Fibroblast of skin of back (primary cell): ENCODE results near the gene DOK5.

ENCODE experiments used
- DNase-seq: peaks from one replicate; pipeline ENCODE4 v3.0.0-alpha.2; 2013

Gene DOK5

GRCh38 chr20:54619682-54620081, 144.3 kb downstream of the DOK5 start:
- no peak for DNase-seq

- no peak for DNase-seq
Measured at GRCh38 chr20:54620611-54621010, 145.2 kb downstream of the DOK5 start.

GRCh38 chr20:54622333-54623295, 147.2 kb downstream of the DOK5 start:
- DNase-seq = peak; percentile 88

DNA sequence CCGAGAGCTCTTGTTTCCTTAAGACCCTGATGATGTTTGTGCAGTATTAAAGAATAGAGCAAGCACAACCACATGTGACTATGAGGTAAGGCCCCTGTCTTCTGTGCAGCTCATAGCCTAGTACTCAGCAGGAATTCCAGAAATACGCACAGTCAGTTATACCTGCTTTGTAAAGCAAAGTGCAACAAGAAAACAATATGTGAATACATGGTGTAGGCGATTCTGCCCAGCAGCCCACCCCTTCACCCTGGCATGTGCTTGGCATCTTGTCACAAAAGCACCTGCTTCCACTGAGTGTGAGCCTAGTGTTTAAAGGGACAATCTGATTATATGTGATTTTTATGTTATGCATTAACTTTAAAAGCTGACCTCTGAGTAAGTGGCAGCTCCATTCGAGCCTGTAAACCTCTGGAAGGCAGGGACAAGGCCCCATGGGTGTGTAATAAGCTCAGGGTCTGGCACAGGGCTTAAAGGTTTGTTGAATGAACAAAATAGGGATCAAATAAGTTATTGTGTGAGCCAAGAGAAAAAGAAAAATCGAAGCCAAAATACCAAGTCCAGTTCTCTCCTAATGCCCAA, 148.7 kb downstream of the DOK5 start:
- DNase-seq = no peak

DNA sequence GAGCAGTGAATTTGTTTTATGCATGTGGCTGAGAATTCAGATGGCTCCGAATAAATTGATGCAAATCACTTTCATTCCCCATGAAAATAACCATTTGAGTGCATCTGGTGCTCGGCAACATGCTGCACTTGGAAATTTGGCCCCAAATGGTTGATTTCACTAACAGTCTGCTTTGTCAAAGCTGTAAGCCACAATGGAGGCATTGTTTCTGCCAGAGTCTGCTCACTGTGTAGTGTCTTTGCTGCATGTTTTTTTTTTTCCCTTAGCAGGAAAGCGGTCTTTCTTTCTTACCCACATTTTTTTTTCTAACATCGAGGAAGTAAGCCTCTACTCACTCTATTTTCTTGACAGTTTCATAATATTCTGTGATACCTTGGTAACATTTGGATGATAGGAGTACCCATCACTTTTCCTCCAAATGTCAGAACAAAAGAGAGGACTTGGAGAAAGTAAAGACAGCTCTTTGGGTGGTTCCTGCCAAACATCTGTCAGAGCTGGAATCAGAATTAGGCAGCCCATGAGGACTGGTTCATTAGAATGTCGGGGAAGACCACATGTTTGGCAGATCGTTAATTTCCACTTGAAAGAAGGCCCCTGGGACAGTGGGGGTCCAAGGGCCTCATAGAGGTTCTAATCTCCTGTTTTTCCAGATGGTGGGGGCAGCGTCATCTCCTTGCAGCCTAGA, 149.5 kb downstream of the DOK5 start:
- no peak for DNase-seq

DNA sequence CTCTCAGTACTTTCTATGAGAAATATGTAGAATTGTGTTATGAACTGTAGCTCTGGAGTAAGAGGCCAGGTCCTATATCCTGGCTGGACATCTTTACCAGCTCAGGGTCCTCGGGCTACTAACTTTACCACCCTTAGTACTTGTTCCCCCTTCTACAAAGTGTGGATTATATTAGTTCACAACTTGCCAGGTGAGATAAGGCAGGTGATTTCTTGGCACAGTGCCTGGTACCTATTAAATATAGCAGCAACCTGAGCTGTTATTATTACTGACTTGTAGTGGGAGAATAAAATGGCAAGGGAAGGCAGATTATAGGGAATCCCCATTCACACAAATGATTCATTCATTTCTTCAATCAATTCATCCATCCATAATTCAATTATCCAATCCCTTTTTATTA, 150.1 kb downstream of the DOK5 start:
- no peak for DNase-seq

GRCh38 chr20:54626126-54626525, 150.7 kb downstream of the DOK5 start:
- DNase-seq = no peak

DNA sequence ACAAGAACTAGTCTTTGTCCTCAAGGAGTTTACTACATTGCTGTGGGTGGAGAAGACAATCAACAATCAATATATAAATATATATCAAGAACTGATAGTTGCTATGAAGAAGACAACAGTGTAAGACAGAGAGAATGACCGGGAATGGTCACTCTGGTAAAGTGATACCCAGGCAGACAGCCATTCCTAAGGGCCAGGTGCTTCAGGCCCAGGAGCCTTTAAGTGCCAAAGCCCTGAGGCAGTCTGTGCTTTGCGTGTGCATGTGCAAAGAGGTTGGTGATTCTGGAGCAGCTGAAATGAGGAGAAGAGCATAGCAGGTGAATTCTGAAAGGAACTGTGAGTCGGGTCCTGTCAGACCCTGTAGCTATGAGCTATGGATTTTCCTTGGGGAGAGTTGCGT, 154.2 kb downstream of the DOK5 start:
- no peak for DNase-seq

GRCh38 chr20:54630582-54630981, 155.2 kb downstream of the DOK5 start:
- DNase-seq = no peak

DNA sequence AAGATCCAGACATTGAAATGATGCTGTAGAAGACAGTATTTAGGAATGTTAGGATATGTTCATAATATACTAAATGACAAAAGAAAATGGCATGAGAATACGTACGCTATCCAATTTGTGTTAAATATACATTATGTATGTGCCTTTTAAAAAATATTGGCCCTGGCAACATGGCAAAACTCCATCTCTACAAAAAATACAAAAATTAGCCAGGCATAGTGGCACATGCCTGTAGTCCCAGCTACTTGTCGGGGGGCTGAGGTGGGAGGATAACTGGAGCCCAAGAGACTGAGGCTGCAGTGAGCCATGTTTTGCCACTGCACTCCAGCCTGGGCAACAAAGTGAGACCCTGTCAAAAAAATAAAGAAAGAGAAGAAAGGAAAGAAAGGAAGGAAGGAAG, 155.7 kb downstream of the DOK5 start:
- DNase-seq = no peak

- DNase-seq = no peak
Measured at GRCh38 chr20:54633374-54634355, 158.3 kb downstream of the DOK5 start.

DNA sequence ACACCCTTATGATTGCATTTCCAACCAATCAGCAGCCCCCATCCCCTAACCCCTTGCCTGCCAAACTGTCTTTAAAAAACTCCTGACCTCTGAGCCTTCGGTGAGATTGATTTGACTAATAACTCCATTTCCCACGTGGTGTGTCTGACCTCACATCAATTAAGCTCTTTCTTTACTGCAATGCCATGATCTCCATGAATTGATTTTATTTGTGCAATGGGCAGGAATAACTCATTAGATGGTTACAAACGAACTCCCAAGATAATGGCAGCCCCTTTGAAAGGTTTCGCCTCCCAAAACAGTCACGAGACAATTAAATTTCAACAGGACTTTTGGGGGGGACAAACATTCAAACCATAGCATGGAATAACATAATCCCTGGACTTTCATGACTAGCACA, 161.2 kb downstream of the DOK5 start:
- DNase-seq = no peak

DNA sequence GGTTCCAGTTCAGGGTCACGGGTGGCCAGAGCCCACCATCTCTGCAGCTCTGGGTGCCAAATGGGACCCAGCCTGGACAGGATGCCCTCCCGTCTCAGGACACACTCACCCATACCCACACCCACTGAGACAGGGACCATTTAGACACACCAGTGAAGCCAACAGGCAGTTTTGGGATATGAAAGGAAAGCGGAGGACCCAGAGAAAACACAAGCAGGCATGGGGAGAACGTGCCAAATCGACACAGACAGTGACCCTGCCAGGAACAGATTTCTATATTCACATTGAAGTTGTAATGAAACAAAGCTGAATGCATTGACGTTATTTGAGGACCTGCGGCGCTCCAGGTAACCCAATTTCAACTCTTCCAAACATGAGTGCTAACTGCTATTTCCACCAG, 164.5 kb downstream of the DOK5 start:
- no peak for DNase-seq

DNA sequence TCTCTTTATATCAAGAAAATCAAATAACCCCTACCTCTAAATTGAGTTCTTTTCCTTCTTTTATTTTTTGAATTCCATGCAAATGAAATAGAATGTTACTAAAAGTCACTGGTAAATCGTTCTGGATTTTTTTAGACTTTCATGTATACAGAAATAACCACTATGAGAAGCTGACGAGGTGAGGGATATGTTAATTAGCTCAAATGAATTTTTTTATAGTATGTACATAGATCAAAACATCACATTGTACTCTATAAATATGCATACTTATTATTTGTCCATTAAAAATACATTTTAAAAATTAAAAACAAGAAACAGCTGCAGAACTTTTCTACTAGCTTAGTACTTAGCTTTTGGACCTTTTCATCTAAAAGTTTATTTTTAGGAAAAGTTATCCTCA, 165.4 kb downstream of the DOK5 start:
- DNase-seq = no peak

DNA sequence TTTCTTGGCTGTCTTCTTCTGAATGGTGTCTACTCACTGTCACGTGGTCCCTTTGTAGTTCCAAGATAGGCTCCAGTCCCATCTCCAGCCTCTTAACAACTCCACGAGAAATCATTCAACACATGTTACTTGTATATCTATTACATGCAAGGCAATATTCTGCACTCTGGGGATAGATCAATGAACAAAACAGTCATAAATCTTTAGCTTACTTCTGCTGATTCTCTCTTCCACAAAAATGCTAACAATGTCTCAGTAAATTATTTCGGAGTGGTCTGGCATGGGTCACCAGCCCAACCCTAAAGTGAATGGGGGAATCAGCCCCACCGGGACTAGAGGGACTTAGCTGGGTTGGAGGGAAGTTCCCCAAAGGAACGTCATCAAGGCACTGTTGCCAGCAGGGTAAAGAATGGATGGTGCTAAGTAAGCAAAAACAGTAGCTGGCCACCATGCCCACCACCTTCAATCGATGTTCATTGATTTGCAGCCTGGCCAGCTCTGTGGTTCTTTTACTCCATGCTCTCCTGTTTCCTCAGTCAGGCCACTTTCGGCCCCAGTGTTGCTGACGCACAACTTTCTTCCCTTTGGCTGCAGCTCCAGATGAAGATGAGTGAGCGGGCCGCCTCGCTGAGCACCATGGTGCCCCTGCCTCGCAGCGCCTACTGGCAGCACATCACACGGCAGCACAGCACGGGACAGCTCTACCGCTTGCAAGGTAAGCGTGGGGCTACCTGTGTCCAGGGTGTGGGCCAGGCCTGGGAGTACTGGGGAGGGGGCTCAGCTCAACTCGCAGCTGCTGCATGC, 167.7 kb downstream of the DOK5 start:
- DNase-seq = peak; percentile 61

GRCh38 chr20:54643761-54644160, 168.4 kb downstream of the DOK5 start:
- peak; percentile 96 for DNase-seq

- no peak for DNase-seq
Measured at GRCh38 chr20:54645445-54646155, 170.2 kb downstream of the DOK5 start.

DNA sequence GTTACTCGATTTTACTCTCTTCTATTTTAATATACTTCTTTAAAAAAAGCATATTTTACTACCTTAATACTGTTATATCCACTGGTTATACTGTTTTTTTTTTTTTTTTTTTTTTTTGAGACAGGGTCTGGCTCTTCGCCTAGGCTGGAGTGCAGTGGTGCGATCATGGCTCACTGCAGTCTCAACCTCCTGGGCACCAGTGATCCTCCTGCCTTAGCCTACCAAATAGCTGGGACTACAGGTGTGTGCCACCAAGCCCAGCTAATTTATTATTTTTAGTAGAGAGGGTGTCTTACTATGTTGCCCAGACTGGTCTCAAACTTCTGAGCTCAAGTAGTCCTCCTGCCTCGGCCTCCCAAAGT, 170.7 kb downstream of the DOK5 start:
- no peak for DNase-seq

DNA sequence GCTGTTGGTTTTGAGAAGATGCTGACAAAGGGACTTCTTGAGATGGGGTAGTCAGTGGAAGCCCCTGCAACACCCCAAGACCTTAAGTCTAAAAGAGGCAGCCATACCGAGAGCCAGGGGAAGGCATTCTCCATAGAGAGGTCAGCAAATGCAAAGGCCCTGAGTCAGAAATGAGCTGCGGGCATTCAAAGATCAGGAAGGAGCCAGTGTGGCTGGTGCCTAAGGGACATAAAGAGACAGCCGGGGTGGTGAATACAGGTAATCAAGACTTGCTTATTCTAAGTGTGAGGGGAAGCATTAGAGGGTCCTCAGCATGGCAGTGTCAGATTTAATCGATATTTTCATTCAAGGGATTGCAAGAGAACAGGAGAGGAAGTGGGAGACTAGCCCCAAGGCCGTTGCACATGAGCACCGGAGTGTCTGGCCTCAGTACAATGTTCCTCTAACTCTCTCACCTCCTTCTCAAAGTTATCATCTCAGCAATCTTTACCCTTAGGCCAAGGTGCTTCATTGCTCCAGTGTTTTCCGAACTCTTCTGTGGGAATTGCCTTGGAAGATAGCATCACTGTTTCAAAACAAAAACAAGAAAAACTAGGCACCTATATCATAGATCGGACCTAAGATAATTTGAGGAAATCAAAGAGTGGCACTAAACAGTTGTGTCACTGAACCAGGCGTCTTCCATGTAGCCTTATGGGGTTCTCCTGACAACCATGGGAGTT, 173.2 kb downstream of the DOK5 start:
- no peak for DNase-seq

DNA sequence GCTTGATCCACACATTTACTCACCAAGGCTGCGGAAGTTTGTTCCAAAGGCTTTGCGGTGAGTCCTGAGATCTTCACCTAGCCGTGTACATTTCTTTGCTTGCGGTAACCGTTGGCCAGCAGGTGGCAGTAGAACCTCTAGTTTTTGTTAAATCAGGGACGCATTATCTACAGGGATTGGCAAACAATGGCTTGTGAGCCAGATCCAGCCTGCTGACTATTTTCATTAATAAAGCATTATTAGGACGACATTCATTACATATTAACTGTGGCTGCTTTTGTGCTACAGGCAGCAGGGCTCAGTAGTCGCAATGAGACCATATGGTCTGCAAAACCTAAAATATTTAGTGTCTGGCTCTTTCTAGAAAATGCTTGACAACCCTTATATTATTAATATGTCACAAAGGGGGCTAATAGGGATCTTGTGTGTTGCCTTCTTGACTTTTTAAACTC, 174.1 kb downstream of the DOK5 start:
- peak; percentile 72 for DNase-seq
